Measurements from ENCODE around the gene SNX32. TPM values are rescaled to one million over a fixed set of nuclear protein-coding genes. Genes with fewer than 3 reads are reported as not detected.

Gene SNX32
- total and polyA plus RNA-seq, 9 of the 15 experiments (the other 6 are each of a cell fraction or from before 2014, with no cell fraction given) = 0.03 TPM; not detected in 7

DNA sequence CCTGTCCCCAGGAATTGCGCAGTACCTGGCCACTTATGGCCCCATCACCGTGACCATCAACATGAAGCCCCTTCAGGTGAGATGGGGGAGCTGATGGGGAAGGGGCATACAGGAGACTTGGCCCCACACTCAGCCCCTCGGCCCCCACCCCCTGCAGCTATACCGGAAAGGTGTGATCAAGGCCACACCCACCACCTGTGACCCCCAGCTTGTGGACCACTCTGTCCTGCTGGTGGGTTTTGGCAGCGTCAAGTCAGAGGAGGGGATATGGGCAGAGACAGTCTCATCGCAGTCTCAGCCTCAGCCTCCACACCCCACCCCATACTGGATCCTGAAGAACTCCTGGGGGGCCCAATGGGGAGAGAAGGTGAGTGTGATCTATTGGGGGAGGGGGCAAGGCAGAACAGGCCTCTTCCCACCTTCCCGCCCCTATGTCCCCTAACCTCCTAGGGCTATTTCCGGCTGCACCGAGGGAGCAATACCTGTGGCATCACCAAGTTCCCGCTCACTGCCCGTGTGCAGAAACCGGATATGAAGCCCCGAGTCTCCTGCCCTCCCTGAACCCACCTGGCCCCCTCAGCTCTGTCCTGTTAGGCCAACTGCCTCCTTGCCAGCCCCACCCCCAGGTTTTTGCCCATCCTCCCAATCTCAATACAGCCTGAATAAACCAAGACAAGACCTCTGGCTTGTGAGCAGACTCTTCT is 49.4 kb downstream of the SNX32 start (continued):
- TF ChIP-seq, protein P1, sequence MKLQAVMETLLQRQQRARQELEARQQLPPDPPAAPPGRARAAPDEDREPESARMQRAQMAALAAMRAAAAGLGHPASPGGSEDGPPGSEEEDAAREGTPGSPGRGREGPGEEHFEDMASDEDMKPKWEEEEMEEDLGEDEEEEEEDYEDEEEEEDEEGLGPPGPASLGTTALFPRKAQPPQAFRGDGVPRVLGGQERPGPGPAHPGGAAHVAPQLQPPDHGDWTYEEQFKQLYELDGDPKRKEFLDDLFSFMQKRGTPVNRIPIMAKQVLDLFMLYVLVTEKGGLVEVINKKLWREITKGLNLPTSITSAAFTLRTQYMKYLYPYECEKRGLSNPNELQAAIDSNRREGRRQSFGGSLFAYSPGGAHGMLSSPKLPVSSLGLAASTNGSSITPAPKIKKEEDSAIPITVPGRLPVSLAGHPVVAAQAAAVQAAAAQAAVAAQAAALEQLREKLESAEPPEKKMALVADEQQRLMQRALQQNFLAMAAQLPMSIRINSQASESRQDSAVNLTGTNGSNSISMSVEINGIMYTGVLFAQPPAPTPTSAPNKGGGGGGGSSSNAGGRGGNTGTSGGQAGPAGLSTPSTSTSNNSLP (IDR thresholded peaks at IDR 0.05; ENCODE audit: borderline replicate concordance, low read depth, low read length) = no peak
- TF ChIP-seq ZNF778 (CRISPR knock-in tag; IDR thresholded peaks at IDR 0.05) = no peak
- no peak for TF ChIP-seq RFX1 (IDR thresholded peaks at IDR 0.05)
- TF ChIP-seq ZNF79 (CRISPR knock-in tag; IDR thresholded peaks at IDR 0.05; ENCODE audit: low read depth) = no peak
- no peak for TF ChIP-seq TSC22D4 (tag; IDR thresholded peaks at IDR 0.05)
- no peak for TF ChIP-seq PYGO2 (tag; IDR thresholded peaks at IDR 0.05)
- TF ChIP-seq PHF21A (IDR thresholded peaks at IDR 0.05; ENCODE audit: borderline replicate concordance, low read depth) = no peak
- no peak for TF ChIP-seq E2F8 (IDR thresholded peaks at IDR 0.05; ENCODE audit: low read depth, partially characterized antibody)
